Cerebellar nuclear complex (tissue), 1 donor: Measurements from ENCODE around the gene C1QB.
"Not testable (repeated sequence)": the region's sequence is repeated elsewhere in the genome, so short reads cannot be mapped to it uniquely, and the experiment has no call there.

Experiments
- DNase-seq, 2 experiments: peaks; one replicate each; lab custom pipeline; 2025; lab: John Stamatoyannopoulos, UW

C1QB gene

GRCh38 chr1:22696610-22697009 is 43.6 kb downstream of the C1QB start:
- no peak for DNase-seq

DNA sequence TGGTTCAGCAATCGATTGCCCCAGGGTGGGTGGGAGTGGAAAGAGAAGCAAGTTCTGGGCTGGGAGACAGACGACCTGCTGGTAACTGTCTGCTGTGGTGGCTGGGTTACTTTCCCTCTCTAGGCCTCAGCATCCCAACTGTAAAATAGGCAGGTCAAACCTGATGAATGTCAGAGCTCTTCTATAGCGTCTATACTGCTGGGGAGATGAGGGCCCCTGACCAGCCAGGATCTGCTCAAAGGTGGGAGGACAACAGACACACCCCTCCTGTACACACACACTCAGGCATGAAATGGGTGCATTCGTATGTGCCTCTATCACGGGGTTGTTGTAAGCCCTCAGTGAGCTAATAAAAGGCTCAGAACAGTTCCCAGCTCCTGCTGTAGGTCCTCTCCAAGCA is 44.9 kb downstream of the C1QB start:
- no peak for DNase-seq

GRCh38 chr1:22699681-22700520 is 46.9 kb downstream of the C1QB start:
- no peak for DNase-seq

DNA sequence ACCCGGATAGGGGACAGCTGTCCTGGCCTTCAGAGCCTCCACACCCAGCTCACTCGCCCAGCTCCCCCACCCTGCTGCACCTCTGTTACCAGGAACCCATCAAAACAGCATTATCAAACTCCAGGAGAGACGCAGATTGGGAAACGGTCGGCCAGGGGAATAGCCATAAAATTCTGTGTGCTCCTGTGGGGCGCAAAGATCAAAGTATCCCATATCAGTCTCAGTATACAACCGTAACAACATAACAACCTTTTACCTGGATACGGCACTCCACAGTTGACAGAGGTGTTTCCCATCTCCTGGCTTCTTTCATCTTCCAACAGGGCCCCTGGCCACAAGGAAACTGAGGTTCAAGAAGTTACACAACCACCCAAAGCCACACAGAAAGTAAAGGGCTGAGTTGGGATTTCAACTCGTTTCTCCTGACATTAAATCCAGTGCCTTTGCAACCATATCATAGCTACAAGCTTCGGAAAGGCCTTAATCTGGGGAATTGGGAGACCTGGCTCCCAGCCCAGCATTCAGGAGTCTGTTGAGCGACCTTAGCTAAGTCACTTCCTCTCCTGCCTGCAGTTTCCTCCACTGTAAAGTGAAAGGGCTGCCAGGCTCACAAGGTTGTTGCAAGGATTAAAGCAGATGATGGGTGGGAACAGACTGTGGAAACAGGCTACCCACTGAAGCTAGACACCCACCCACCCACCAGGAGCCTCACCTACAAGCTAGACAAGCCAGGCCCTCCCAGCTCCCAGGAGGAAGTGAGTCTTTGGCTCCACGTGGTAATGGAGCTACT is 49.5 kb downstream of the C1QB start:
- no peak for DNase-seq

DNA sequence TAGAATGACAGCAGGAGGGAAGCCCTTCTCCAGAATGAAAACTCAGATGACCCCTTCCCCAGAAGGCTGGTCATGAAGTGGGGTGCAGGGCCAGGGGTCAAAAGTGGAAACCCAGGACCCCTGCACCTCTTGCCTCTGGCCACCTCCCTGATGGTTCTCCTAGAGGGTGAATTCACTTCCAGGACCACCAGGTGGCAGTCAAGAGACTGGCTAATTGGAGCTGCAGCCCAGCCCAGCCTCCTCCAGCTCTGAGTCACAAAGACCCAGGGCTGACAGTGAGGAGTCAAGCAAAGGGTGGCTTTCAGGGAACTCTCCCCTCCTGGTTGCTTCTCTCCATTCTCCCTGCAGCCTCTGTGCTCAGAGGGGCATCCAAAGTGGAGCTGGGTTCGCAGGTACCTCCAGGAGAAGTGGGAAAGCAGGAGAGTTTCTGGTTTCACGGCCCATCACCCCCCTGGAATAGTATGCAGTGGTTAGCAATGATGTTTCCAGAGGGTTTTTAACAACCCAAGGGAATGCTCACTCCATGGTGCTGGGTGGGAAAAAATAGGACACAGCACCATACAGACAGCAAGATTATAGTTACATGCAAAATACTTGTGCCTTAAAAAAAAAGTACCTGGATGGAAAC is 51.5 kb downstream of the C1QB start:
- peak in 1 of 2 experiments; percentile 19 for DNase-seq

DNA sequence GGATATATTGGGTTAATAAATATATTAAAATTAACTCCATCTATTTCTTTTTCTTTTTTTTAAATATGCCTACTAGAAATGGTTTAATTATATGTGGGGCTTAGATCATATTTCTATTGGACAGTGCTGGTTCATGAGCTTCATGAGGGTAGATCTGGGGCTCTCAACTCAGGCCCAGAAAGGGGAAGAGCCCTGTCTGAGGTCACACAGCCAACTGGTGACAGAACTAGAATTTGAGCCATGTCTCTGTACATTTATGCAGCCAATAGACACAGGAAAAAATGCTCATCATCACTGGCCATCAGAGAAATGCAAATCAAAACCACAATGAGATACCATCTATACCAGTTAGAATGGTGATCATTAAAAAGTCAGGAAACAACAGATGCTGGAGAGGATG is 52.5 kb downstream of the C1QB start:
- no peak for DNase-seq

- not testable (repeated sequence) for DNase-seq
Observed at GRCh38 chr1:22706100-22706499, 53.1 kb downstream of the C1QB start.

GRCh38 chr1:22708777-22709176 is 55.7 kb downstream of the C1QB start:
- no peak for DNase-seq

DNA sequence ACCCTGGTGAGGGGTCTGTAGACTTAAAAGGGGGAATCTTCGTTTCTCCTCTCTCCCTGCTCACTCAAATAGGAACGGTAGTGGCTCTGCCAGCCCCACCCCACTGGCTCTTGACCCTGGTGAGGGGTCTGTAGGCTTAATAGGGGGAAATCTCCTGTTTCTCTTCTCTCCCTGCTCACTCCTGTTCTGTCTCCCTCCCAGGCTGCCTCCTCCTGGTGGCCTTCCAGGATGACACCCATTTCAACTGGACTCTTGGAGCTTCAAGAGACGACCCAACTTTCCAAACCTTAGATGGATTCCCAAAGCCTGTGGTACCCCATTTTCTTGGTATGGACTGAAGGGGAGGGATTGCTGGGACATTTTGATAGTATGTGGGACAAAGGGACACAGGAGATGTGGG is 56.2 kb downstream of the C1QB start:
- no peak for DNase-seq

DNA sequence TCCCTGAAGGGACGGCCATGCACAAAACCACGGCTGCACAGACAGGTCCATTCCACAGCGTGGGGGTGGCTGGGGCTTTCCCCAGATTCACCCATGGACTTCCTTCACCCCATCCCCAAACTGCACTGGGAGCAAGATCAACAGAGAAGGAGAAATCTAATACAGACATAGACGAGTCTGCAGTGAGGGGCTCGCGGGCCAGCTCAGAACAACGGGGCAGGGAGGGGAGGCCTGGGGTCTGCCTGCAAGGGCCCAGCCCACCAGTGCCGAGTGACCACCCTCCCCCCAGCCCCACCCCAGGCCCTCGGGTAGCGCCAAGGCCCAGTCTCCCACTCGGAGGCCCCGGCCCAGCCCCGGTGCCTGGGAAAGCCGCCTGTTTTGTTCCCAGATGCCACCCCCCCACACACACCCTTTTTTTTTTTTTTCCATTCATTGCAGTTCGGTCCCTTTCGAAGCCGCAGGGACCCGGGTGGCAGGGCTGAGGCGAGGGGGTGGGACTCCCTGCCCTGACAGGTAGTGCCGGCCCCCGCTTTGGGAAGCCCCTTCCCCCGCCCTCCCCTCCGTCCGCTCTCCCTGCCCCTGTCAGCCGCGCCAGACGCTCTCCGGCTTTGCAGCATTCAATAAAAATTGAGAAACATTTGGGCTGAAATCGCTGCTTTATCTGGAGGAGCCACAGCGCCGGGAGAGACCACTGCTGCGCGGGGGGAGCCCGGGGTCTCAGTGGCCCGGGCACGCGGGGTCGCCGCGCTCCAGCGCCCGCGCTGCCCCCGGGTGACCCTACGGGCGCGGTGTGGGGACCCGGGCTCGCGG is 57.1 kb downstream of the C1QB start:
- DNase-seq: no peak

DNA sequence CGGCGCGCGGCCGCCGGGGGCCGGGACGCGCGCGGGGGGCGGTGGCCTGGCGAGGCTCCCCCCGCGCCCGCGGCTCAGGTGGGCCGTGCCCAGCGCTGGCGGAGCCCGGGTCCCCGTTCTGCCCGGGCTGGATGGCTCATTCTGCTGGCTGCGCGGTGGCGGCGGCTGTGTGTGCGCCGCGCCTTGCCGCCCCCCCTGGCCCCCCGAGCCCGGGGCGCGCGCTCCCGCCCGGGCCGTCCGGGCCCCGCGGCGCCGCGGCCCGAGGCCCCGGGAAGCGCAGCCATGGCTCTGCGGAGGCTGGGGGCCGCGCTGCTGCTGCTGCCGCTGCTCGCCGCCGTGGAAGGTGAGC is 57.6 kb downstream of the C1QB start, which contains the start of gene EPHB2:
EPHB2 (plus strand) TSS at position 139 of the 349 bp plus-strand sequence; CDS start at position 283, 144 bp downstream.
- DNase-seq: no peak

DNA sequence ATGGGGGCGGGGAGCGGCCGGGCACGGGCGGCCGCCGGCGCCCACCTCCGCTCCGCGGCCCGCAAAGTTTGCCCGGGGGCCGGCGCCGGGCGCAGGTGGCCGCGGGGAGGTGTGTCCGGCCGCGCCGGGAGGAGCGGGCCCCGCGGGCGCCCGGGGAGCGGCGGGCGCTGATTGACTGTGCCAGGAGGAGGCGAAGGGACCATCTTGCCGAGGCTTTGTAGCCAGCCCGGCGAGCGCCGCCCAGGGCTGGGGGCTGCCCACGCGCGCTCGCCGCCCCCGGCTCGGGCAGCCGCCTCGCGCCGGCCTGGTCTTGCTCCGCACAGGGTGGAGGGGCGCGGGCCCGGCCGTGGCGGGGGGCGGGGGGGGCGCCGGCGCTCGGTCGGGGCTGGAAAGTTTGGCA is 58.0 kb downstream of the C1QB start:
- DNase-seq: no peak
